GM12874 (cell line): Measurements from ENCODE around the gene LSM3.

Experiments
- CTCF ChIP-seq: IDR thresholded peaks from 2 replicates; pipeline ENCODE4 v1.5.1; 2011; ENCODE audit warnings: low read depth, mild to moderate bottlenecking, control low read depth, low read length, moderate library complexity; ENCODE audit not compliant: insufficient read depth

Gene LSM3

DNA sequence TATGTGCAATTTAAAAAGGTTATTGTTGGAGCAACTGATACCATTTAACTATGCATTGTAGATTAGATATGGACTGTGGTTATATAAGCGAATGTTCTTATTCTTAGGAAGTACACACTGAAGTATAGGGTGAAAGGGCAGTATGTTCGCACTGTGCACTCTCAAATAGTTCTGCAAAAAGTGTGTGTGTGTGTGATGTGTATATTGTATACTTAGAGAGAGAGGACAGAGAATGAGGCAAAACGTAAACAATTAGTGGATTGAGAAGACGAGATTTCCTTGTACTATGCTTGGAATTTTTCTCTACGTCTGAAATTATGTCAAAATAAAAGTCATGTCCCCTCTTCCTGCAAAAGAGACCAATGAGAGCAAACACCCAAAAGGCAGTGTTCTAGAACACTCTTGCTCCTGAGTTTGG lies 30.4 kb downstream of the LSM3 start:
- no peak for TF ChIP-seq CTCF

GRCh38 chr3:14209581-14210289 lies 31.1 kb downstream of the LSM3 start:
- TF ChIP-seq CTCF, result no peak

DNA sequence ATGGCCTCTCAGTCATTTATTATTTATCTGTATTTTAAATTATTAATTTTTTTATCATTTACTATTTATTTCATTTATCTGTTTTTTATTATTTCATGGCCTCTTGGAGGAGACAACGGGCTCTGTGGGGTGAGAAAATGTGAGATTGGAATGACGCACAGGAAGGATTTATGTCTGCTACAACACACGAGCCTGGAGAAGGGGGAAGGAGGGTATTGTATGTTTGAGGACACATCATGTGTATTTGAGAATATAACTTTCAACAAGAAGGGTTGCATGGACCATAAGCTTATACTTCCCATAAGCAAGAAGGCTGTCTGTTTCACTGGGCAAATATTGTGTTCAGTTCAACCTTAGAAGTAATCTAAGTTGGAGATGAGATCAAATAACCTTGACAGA lies 31.7 kb downstream of the LSM3 start:
- no peak for TF ChIP-seq CTCF

DNA sequence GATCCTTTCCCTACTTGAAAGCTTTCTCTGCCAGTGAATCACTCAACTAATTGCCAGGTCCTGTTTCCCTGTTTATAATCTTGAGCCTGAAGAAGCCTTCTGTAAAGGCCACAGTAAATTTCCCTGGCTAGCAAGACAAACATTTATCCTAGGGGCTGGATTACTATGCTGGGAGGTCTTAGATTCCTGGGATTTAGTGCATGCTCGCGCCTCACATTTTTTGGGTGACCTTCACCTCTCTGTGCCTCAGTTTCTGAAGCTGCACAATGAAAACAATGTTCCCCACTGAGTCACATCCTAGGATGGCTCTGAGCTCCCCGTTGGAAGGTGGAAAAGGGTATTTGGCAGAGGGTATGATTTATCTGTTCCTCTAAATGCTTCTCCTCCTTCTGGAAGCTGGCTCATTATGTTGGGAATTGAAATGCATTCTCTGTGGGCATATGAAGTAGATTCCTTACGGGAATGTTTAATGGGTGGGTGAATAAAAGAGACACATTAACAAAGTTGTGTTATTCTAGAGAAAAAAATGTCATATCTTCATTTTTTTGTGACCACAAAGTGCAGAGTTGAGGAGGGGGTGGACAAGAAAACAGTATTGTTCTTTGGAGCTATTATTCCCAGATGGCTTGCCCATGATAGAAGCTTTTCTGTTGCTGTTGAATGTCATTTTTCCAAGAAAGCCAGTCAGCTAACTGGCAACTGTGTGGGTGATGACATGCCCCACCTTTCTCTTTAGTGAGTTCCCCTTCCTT lies 32.4 kb downstream of the LSM3 start:
- TF ChIP-seq CTCF, result no peak

- no peak for TF ChIP-seq CTCF
These were observed 33.0 kb downstream of the LSM3 start for GRCh38 chr3:14211621-14212020.

- TF ChIP-seq CTCF, result no peak
These were observed 33.4 kb downstream of the LSM3 start for GRCh38 chr3:14212032-14212431.

DNA sequence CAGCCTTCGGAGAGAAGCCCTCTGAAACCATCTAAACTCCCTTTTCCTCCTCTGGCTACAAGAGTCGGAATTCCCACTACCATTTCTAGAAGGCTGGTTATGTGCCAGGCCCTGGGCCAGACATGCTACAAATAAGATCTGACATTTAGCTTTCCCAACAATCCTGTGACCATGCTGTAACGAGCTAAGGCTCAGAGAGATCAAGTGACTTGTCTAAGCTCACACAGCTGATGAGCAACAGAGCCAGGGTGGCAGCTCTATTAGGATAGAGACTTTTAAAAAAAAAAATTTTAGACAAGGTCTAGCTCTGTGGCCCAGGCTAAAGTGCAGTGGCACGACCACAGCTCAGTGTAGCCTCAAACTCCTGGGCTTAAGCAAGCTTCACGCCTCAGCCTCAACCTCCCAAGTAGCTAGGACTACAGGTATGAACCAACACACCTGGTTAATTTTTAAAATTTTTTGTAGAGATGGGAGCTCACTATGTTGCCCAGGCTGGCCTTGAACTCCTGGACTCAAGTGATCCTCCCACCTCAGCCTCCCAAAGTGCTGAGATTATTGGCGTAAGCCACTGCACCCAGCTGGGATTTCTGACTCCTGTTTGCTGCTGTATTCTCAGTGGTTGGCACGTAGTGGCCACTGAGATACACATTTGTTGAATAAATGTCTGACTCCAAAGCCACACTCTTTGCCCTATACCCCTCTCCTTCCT lies 34.6 kb downstream of the LSM3 start:
- no peak for TF ChIP-seq CTCF
